T-helper 1 cell treated with Interleukin-12 subunit alpha and Interleukin-12 subunit beta and Interleukin-4 antibody, amounts not matched to agents 30 μg/mL and 1 μg/mL, for 36 hours (primary cell): Measurements from ENCODE around the gene KRTAP10-3.
"Not testable (repeated sequence)": the region's sequence is repeated elsewhere in the genome, so short reads cannot be mapped to it uniquely, and the experiment has no call there.

Source experiments
- H3K27ac Mint-ChIP-seq: one replicate; pipeline ENCODE4 v1.8.0; 2021; ENCODE audit warnings: mild to moderate bottlenecking, mixed read lengths
- H3K27me3 Mint-ChIP-seq: one replicate; pipeline ENCODE4 v1.8.0; 2021; ENCODE audit warnings: low read depth, mixed read lengths
- H3K36me3 Mint-ChIP-seq: one replicate; pipeline ENCODE4 v1.8.0; 2021; ENCODE audit warnings: low read depth, mixed read lengths
- H3K4me1 Mint-ChIP-seq: one replicate; pipeline ENCODE4 v1.8.0; 2021; ENCODE audit warnings: low read depth, mixed read lengths
- H3K4me3 Mint-ChIP-seq: one replicate; pipeline ENCODE4 v1.8.0; 2021; ENCODE audit warnings: mild to moderate bottlenecking, moderate library complexity, mixed read lengths
- H3K9me3 Mint-ChIP-seq: one replicate; pipeline ENCODE4 v1.8.0; 2021; ENCODE audit warnings: mixed read lengths

Gene KRTAP10-3

GRCh38 chr21:44558695-44559094 is at the start of gene KRTAP10-3:
KRTAP10-3 (minus strand) TSS chr21:44558795; CDS start chr21:44558715, 80 bp downstream.
- peaks cover 3% of the 10 kb centered on the region for H3K36me3 Mint-ChIP-seq
- H3K27ac Mint-ChIP-seq: no peak within 1 kb of the TSS
- no peaks in the 10 kb centered on the region for H3K4me1 Mint-ChIP-seq
- peaks cover 45% of the 10 kb centered on the region for H3K27me3 Mint-ChIP-seq
- no peak within 1 kb of the TSS for H3K4me3 Mint-ChIP-seq
- peaks cover 21% of the 10 kb centered on the region for H3K9me3 Mint-ChIP-seq

- H3K4me1 Mint-ChIP-seq: no peaks in the 10 kb centered on the region
- no peak overlapping the region for H3K27ac Mint-ChIP-seq
- peaks cover 34% of the 10 kb centered on the region for H3K27me3 Mint-ChIP-seq
- peaks cover 7% of the 10 kb centered on the region for H3K36me3 Mint-ChIP-seq
- H3K4me3 Mint-ChIP-seq: no peak overlapping the region
- peaks cover 53% of the 10 kb centered on the region for H3K9me3 Mint-ChIP-seq
Measured at GRCh38 chr21:44606495-44606894, 47.9 kb upstream of the KRTAP10-3 start.

- no peak overlapping the region for H3K27ac Mint-ChIP-seq
- no peaks in the 10 kb centered on the region for H3K36me3 Mint-ChIP-seq
- peaks cover 27% of the 10 kb centered on the region for H3K9me3 Mint-ChIP-seq
- peaks cover 35% of the 10 kb centered on the region for H3K27me3 Mint-ChIP-seq
- no peaks in the 10 kb centered on the region for H3K4me1 Mint-ChIP-seq
- no peak overlapping the region for H3K4me3 Mint-ChIP-seq
Measured at GRCh38 chr21:44603911-44604310, 45.3 kb upstream of the KRTAP10-3 start.

GRCh38 chr21:44603109-44603875 is 44.7 kb upstream of the KRTAP10-3 start:
- Mint-ChIP-seq H3K4me3 (no peak overlapping the region), H3K27ac (no peak overlapping the region), H3K9me3 (peaks cover 28% of the 10 kb centered on the region), H3K4me1 (no peaks in the 10 kb centered on the region), H3K36me3 (peaks cover 2% of the 10 kb centered on the region), H3K27me3 (peaks cover 39% of the 10 kb centered on the region)

- H3K27me3 Mint-ChIP-seq: peaks cover 37% of the 10 kb centered on the region
- no peak overlapping the region for H3K4me3 Mint-ChIP-seq
- no peaks in the 10 kb centered on the region for H3K4me1 Mint-ChIP-seq
- H3K9me3 Mint-ChIP-seq: peaks cover 26% of the 10 kb centered on the region
- H3K36me3 Mint-ChIP-seq: peaks cover 2% of the 10 kb centered on the region
- no peak overlapping the region for H3K27ac Mint-ChIP-seq
Measured at GRCh38 chr21:44602463-44602850, 43.9 kb upstream of the KRTAP10-3 start.

- Mint-ChIP-seq H3K36me3 (peaks cover 2% of the 10 kb centered on the region), H3K27me3 (peaks cover 42% of the 10 kb centered on the region), H3K4me3 (no peak overlapping the region), H3K9me3 (peaks cover 26% of the 10 kb centered on the region), H3K4me1 (no peaks in the 10 kb centered on the region), H3K27ac (no peak overlapping the region)
Measured at GRCh38 chr21:44601596-44602462, 43.2 kb upstream of the KRTAP10-3 start.

GRCh38 chr21:44601091-44601490 is 42.5 kb upstream of the KRTAP10-3 start:
- H3K27me3 Mint-ChIP-seq: peaks cover 41% of the 10 kb centered on the region
- H3K9me3 Mint-ChIP-seq: peaks cover 20% of the 10 kb centered on the region
- not testable (repeated sequence) for H3K27ac Mint-ChIP-seq, H3K4me1 Mint-ChIP-seq, H3K36me3 Mint-ChIP-seq, H3K4me3 Mint-ChIP-seq

GRCh38 chr21:44600118-44600978 is 41.8 kb upstream of the KRTAP10-3 start, which contains the start of gene KRTAP10-7:
KRTAP10-7 (plus strand) TSS chr21:44600597; CDS start chr21:44600622, 25 bp downstream.
- not testable (repeated sequence) for H3K36me3 Mint-ChIP-seq, H3K27ac Mint-ChIP-seq, H3K4me1 Mint-ChIP-seq, H3K4me3 Mint-ChIP-seq
- H3K9me3 Mint-ChIP-seq: peaks cover 16% of the 10 kb centered on the region
- peaks cover 38% of the 10 kb centered on the region for H3K27me3 Mint-ChIP-seq

- peaks cover 9% of the 10 kb centered on the region for H3K9me3 Mint-ChIP-seq
- peaks cover 33% of the 10 kb centered on the region for H3K27me3 Mint-ChIP-seq
- H3K4me3 Mint-ChIP-seq: no peak overlapping the region
- peaks cover 2% of the 10 kb centered on the region for H3K36me3 Mint-ChIP-seq
- H3K27ac Mint-ChIP-seq: no peak overlapping the region
- H3K4me1 Mint-ChIP-seq: no peaks in the 10 kb centered on the region
Measured at GRCh38 chr21:44599264-44600029, 40.9 kb upstream of the KRTAP10-3 start.

- Mint-ChIP-seq H3K9me3 (peaks cover 4% of the 10 kb centered on the region), H3K27me3 (peaks cover 30% of the 10 kb centered on the region), H3K27ac (no peak overlapping the region), H3K36me3 (peaks cover 2% of the 10 kb centered on the region), H3K4me3 (no peak overlapping the region), H3K4me1 (no peaks in the 10 kb centered on the region)
Measured at GRCh38 chr21:44598061-44598460, 39.5 kb upstream of the KRTAP10-3 start.

GRCh38 chr21:44596068-44596725 is 37.6 kb upstream of the KRTAP10-3 start:
- H3K36me3 Mint-ChIP-seq: peaks cover 2% of the 10 kb centered on the region
- H3K4me1 Mint-ChIP-seq: no peaks in the 10 kb centered on the region
- no peak overlapping the region for H3K4me3 Mint-ChIP-seq
- peaks cover 30% of the 10 kb centered on the region for H3K27me3 Mint-ChIP-seq
- H3K9me3 Mint-ChIP-seq: peaks cover 4% of the 10 kb centered on the region
- no peak overlapping the region for H3K27ac Mint-ChIP-seq

GRCh38 chr21:44595524-44595923 is 36.9 kb upstream of the KRTAP10-3 start:
- H3K9me3 Mint-ChIP-seq: peaks cover 4% of the 10 kb centered on the region
- H3K4me1 Mint-ChIP-seq: no peaks in the 10 kb centered on the region
- H3K4me3 Mint-ChIP-seq: no peak overlapping the region
- H3K36me3 Mint-ChIP-seq: peaks cover 2% of the 10 kb centered on the region
- peaks cover 30% of the 10 kb centered on the region for H3K27me3 Mint-ChIP-seq
- H3K27ac Mint-ChIP-seq: no peak overlapping the region

GRCh38 chr21:44594406-44594916 is 35.9 kb upstream of the KRTAP10-3 start:
- no peak overlapping the region for H3K4me3 Mint-ChIP-seq
- H3K27ac Mint-ChIP-seq: no peak overlapping the region
- no peaks in the 10 kb centered on the region for H3K4me1 Mint-ChIP-seq
- H3K9me3 Mint-ChIP-seq: peaks cover 4% of the 10 kb centered on the region
- H3K36me3 Mint-ChIP-seq: peaks cover 2% of the 10 kb centered on the region
- H3K27me3 Mint-ChIP-seq: peaks cover 32% of the 10 kb centered on the region
